Glomerular visceral epithelial cell (primary cell): ENCODE measurements around the gene SEC14L1.

Experiments
- DNase-seq: peaks from one replicate; pipeline ENCODE4 v3.0.0-alpha.2; 2016; ENCODE audit errors: extremely low spot score

The SEC14L1 gene

GRCh38 chr17:77264617-77265230 is 124.0 kb downstream of the SEC14L1 start:
- DNase-seq = no peak

GRCh38 chr17:77266213-77266612 is 125.4 kb downstream of the SEC14L1 start:
- DNase-seq = no peak
